Measurements from ENCODE around the gene TMEM271. TPM values are rescaled to one million over a fixed set of nuclear protein-coding genes. Genes with fewer than 3 reads are reported as not detected.

The TMEM271 gene
- total and polyA plus RNA-seq, 2 experiments from 2014 or later, result not detected

DNA sequence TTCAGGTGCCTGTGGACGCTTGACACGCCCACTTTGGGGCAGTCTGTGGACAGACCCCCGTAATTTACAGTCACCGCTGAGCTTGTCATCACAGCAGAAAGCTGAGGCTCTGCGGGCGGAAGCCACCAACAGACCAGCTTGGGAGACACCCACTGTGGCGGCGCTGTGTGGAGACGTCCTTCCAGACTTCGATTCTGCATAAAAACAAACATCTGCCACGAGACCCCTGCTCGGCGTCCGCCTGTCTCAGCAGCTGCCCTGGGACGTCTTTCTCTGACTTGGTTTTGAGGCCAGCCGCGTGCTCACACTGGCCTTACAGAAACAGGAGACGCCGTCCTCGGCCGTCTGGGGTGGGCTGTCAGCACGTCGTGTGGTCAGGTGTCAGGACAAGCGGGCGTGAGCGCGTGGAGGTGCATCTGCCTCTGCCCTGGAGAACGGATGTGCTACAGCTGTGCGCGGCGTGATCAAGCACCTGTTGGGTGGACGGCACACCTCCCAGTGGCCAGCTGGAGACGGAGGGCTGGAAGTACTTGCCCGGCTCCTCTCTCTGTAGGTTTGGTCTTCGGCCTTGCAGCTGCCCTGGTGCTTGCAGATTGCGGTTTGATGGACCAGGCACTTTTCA is 39.6 kb downstream of the TMEM271 start:
- Histone ChIP-seq H3K9me2 (replicated peaks; ENCODE audit: insufficient read depth) (no peaks in the 10 kb centered on the region), H3K27me3 (no peaks in the 10 kb centered on the region), H3K36me3 (replicated peaks; ENCODE audit: insufficient read depth, low read depth) (no peaks in the 10 kb centered on the region), H2AFZ (no peak overlapping the region), H3K9me3 (ENCODE audit: low read depth) (no peaks in the 10 kb centered on the region), H3K27ac (no peak overlapping the region), H3K79me2 (no peaks in the 10 kb centered on the region), H3K4me1 (ENCODE audit: insufficient read depth) (no peaks in the 10 kb centered on the region), H4K20me1 (ENCODE audit: insufficient read depth, poor library complexity, severe bottlenecking) (no peaks in the 10 kb centered on the region), H3K4me2 (no peak overlapping the region), H3K4me3 (no peak overlapping the region)
- no peak for DNase-seq (ENCODE audit: low spot score)
- 97% methylated on average over 36 of the region's 36 CpGs for WGBS (ENCODE audit: low lambda C conversion rate, missing lambda C conversion rate)
- no peak for TF ChIP-seq CTCF (IDR thresholded peaks at IDR 0.05; ENCODE audit: poor library complexity)
- no peak for TF ChIP-seq EZH2 (IDR thresholded peaks at IDR 0.05; ENCODE audit: borderline replicate concordance)
- no peak for TF ChIP-seq EZH2phosphoT487 (IDR thresholded peaks at IDR 0.05; ENCODE audit: low read depth, severe bottlenecking, unreplicated experiment)

- Histone ChIP-seq H2AFZ (no peak overlapping the region), H3K4me3 (no peak overlapping the region), H3K79me2 (no peaks in the 10 kb centered on the region), H3K27ac (no peak overlapping the region), H3K36me3 (replicated peaks; ENCODE audit: insufficient read depth, low read depth) (no peaks in the 10 kb centered on the region), H3K4me2 (no peak overlapping the region), H3K9me2 (replicated peaks; ENCODE audit: insufficient read depth) (no peaks in the 10 kb centered on the region), H3K27me3 (no peaks in the 10 kb centered on the region), H4K20me1 (ENCODE audit: insufficient read depth, poor library complexity, severe bottlenecking) (no peaks in the 10 kb centered on the region), H3K4me1 (ENCODE audit: insufficient read depth) (no peaks in the 10 kb centered on the region), H3K9me3 (ENCODE audit: low read depth) (no peaks in the 10 kb centered on the region)
- no peak for DNase-seq (ENCODE audit: low spot score)
- 97% methylated on average over 21 of the region's 23 CpGs for WGBS (ENCODE audit: low lambda C conversion rate, missing lambda C conversion rate)
- TF ChIP-seq EZH2 (IDR thresholded peaks at IDR 0.05; ENCODE audit: borderline replicate concordance) (no peak), EZH2phosphoT487 (IDR thresholded peaks at IDR 0.05; ENCODE audit: low read depth, severe bottlenecking, unreplicated experiment) (no peak), CTCF (IDR thresholded peaks at IDR 0.05; ENCODE audit: poor library complexity) (no peak)
Measured at GRCh38 chr4:535924-536281, 40.2 kb downstream of the TMEM271 start.

- H3K4me1 ChIP-seq (ENCODE audit: insufficient read depth), result no peaks in the 10 kb centered on the region
- no peak overlapping the region for H3K4me3 ChIP-seq
- H3K9me3 ChIP-seq (ENCODE audit: low read depth), result no peaks in the 10 kb centered on the region
- 96% methylated on average over 38 of the region's 39 CpGs for WGBS (ENCODE audit: low lambda C conversion rate, missing lambda C conversion rate)
- H3K27me3 ChIP-seq, result no peaks in the 10 kb centered on the region
- TF ChIP-seq EZH2phosphoT487 (IDR thresholded peaks at IDR 0.05; ENCODE audit: low read depth, severe bottlenecking, unreplicated experiment) (no peak), CTCF (IDR thresholded peaks at IDR 0.05; ENCODE audit: poor library complexity) (no peak), EZH2 (IDR thresholded peaks at IDR 0.05; ENCODE audit: borderline replicate concordance) (no peak)
- H3K27ac ChIP-seq, result no peak overlapping the region
- H3K9me2 ChIP-seq (replicated peaks; ENCODE audit: insufficient read depth), result no peaks in the 10 kb centered on the region
- H4K20me1 ChIP-seq (ENCODE audit: insufficient read depth, poor library complexity, severe bottlenecking), result no peaks in the 10 kb centered on the region
- H2AFZ ChIP-seq, result no peak overlapping the region
- DNase-seq (ENCODE audit: low spot score), result no peak
- H3K79me2 ChIP-seq, result no peaks in the 10 kb centered on the region
- H3K4me2 ChIP-seq, result no peak overlapping the region
- no peaks in the 10 kb centered on the region for H3K36me3 ChIP-seq (replicated peaks; ENCODE audit: insufficient read depth, low read depth)
Measured at GRCh38 chr4:535181-535923, 40.7 kb downstream of the TMEM271 start.
